ENCODE data around the gene FEM1A. TPM values are rescaled to one million over a fixed set of nuclear protein-coding genes. Genes with fewer than 3 reads are reported as not detected.
"Not testable (repeated sequence)": the region's sequence is repeated elsewhere in the genome, so short reads cannot be mapped to it uniquely, and the experiment has no call there.

FEM1A gene
- total and polyA plus RNA-seq, 2 of the 13 experiments (the other 11 are each of a cell fraction or from before 2014, with no cell fraction given), result 3.2 to 10.8 TPM

DNA sequence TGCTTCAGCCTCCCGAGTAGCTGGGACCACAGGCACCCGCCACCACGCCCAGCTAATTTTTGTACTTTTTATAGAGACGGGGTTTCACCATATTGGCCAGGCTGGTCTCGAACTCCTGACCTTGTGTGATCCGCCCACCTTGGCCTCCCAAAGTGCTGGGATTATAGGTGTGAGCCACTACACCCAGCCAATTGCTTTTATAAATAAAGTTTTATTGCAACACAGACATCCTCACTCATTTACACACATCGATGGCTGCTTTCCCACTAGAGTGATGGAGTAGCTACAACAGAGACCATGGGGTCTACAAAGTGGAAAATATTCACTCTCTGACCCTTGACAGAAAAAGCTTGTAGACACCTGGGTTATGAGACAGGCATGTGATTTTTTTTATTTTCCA lies 30.8 kb downstream of the FEM1A start:
- POLR2A ChIA-PET, result interaction anchor here (0.9 kb wide), 1 partner anchor 9 kb away, joined by 3 read pairs; no protein-coding TSS in a partner anchor
- BruUV-seq (replicated peaks); H3K4me3 ChIP-seq (replicated peaks in 1 of 3; ENCODE audit: insufficient read depth in 1 of 3, low read depth in 2 of 3, low read length in 3 of 3); H3K27me3 ChIP-seq (ENCODE audit: control insufficient read depth in 1 of 2, insufficient read depth in 2 of 2, low read length in 2 of 2); H2AFZ ChIP-seq (ENCODE audit: low read length); intact Hi-C loops (cut with micrococcal nuclease; ENCODE audit: unreplicated experiment); H3K9ac ChIP-seq (ENCODE audit: insufficient read depth, low read depth, low read length); H3K4me2 ChIP-seq (ENCODE audit: low read depth, low read length); H3K36me3 ChIP-seq (replicated peaks in 1 of 2; ENCODE audit: control insufficient read depth in 1 of 2, insufficient read depth in 2 of 2, low read length in 2 of 2); CTCF ChIA-PET (ENCODE audit: low intra/inter-chr PET ratio, low total read pairs); FAIRE-seq; H3K79me2 ChIP-seq (ENCODE audit: insufficient read depth, low read length); in situ Hi-C loops (cut with HindIII; ENCODE audit: extremely low pct_ligation_motif_present, low pct_unique_long_range_greater_than_20kb); H3K9me3 ChIP-seq (ENCODE audit: low read length); ATAC-seq; DNase-seq (ENCODE audit: low spot score); H3K4me1 ChIP-seq (ENCODE audit: insufficient read depth, low read length); H4K20me1 ChIP-seq (ENCODE audit: insufficient read depth, low read length); H3K27ac ChIP-seq (ENCODE audit: extremely low read length, insufficient read depth, low read length): not testable (repeated sequence)
- 98% methylated on average over 7 of the region's 7 CpGs for WGBS (ENCODE audit: low lambda C conversion rate)
- TF ChIP-seq, protein P1, sequence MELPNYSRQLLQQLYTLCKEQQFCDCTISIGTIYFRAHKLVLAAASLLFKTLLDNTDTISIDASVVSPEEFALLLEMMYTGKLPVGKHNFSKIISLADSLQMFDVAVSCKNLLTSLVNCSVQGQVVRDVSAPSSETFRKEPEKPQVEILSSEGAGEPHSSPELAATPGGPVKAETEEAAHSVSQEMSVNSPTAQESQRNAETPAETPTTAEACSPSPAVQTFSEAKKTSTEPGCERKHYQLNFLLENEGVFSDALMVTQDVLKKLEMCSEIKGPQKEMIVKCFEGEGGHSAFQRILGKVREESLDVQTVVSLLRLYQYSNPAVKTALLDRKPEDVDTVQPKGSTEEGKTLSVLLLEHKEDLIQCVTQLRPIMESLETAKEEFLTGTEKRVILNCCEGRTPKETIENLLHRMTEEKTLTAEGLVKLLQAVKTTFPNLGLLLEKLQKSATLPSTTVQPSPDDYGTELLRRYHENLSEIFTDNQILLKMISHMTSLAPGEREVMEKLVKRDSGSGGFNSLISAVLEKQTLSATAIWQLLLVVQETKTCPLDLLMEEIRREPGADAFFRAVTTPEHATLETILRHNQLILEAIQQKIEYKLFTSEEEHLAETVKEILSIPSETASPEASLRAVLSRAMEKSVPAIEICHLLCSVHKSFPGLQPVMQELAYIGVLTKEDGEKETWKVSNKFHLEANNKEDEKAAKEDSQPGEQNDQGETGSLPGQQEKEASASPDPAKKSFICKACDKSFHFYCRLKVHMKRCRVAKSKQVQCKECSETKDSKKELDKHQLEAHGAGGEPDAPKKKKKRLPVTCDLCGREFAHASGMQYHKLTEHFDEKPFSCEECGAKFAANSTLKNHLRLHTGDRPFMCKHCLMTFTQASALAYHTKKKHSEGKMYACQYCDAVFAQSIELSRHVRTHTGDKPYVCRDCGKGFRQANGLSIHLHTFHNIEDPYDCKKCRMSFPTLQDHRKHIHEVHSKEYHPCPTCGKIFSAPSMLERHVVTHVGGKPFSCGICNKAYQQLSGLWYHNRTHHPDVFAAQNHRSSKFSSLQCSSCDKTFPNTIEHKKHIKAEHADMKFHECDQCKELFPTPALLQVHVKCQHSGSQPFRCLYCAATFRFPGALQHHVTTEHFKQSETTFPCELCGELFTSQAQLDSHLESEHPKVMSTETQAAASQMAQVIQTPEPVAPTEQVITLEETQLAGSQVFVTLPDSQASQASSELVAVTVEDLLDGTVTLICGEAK (IDR thresholded peaks at IDR 0.05), result peak; percentile 68
- TF ChIP-seq, protein P1 (CRISPR knock-in tag; IDR thresholded peaks at IDR 0.05), result peak; percentile 98
